GM18517 (cell line): ENCODE data around the gene MICA.
"Not testable (repeated sequence)": the region's sequence is repeated elsewhere in the genome, so short reads cannot be mapped to it uniquely, and the experiment has no call there.

Experiments
- ATAC-seq: cut with Tn5 transposase; IDR thresholded peaks from one replicate; pipeline ENCODE4 v1.9.1; 2021; ENCODE audit warnings: mild to moderate bottlenecking, moderate library complexity; ENCODE audit not compliant: unreplicated experiment

MICA gene

GRCh38 chr6:31405996-31406395, 2.6 kb downstream of the MICA start:
- ATAC-seq: no peak

DNA sequence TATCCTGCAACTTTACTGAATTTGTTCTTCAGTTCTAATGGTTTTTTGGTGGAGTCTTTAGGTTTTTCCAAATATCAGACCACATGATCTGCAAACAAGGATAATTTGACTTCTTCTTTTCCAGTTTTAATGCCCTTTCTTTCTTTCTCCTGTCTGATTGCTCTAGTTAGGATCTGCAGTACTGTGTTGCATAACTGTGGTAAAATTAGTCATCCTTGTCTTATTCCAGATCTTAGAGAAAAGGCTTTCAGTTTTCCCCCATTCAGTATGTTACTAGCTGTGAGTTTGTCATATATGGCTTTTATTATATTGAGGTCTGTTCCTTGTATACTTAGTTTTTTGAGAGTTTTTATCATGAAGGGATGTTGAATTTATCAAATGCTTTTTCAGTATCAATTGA, 4.3 kb downstream of the MICA start:
- no peak for ATAC-seq

GRCh38 chr6:31412506-31412905, 9.1 kb downstream of the MICA start:
- no peak for ATAC-seq

DNA sequence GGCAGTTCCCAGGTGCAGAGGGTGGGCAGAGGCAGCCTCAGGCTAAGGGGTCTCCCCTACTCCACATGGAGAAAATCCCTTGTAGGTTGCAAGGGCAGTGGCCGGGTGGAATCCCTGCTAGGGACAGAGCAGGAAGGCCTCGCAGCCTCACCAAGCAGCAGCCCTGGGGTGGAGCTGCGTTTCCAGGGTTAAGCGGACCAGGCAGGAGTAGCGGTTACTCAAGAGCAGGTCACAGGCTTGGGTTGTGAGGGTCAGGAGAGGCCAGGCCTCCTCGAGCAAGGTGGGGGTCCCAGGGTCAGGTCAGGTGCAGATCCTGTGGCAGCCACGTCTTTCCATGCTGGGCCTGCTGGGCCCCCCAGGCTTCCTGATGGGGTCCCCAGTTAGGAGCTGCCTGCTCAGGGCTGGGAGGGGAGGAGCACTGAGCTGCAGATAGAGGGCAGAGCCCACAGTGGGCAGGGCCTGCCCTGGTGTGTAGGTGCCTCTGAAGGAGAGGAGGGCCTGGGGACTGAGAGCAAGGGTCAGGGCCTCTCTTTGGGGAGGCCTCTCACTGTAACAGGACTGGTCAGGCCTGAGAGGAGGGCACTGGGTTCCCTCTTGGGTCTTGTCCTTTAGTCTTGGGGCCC, 10.9 kb downstream of the MICA start:
- not testable (repeated sequence) for ATAC-seq

DNA sequence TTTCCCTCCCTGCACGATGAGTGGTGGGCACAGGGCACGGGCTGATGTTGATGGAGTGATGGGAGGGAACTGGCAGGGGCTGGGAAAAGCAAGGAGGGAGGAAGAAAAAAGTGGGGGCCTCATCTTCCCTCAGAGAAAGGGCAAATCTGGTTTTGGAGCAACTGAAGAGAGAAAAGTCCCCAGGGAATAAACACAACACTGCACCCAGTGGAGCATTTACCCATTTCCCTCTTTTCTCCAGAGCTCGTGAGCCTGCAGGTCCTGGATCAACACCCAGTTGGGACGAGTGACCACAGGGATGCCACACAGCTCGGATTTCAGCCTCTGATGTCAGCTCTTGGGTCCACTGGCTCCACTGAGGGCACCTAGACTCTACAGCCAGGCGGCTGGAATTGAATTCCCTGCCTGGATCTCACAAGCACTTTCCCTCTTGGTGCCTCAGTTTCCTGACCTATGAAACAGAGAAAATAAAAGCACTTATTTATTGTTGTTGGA, 11.4 kb downstream of the MICA start:
- ATAC-seq: no peak

DNA sequence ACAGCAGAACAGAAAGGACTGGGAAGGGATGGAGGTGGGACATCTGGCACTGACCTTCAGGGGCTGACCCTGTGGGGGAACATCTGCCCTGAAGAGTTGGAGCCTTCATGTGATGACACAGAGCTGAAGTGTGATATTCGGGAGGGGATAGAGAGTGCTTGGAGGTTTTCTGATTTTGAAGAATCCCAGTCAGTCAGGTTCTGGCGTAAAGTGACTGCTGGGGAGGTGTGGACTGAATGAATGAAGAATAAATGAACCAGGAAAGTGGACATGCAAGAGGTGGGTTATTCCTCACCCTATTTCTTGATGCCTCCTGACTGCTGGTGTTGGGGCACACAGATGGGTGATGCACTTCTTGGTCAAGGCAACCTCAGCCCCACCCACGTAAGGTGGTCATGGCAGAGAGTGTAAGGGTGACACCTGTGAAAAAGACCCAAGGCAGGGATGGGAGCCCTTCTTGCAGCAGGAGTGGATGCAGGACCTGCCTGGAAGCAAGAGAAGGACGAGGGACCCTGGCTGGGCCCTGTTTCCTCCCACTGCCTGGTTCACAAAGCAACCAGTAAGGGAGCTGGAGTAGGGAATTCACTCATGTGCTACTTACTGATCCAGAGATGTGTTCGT, 13.1 kb downstream of the MICA start:
- ATAC-seq: no peak

- ATAC-seq: no peak
Measured at GRCh38 chr6:31418251-31418650, 14.9 kb downstream of the MICA start.

- no peak for ATAC-seq
Measured at GRCh38 chr6:31419842-31420241, 16.4 kb downstream of the MICA start.

DNA sequence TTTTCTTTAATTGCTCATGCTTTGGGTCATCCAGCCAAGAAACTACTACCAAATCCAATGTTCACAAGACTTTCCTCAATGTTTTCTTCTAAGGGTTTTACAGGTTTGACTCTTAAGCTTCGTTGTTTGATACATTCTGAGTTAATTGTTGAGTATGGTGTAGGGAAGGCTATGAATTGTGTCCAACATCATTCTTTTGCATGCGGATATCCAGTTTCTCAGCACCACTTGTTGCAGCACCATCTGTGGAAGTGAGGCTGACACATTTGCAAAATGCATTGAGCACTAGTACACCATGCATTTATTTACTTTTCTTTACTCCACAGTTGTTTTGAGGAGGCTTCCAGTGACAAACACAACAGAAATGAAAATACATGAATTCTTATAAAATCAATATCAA, 17.2 kb downstream of the MICA start:
- no peak for ATAC-seq

DNA sequence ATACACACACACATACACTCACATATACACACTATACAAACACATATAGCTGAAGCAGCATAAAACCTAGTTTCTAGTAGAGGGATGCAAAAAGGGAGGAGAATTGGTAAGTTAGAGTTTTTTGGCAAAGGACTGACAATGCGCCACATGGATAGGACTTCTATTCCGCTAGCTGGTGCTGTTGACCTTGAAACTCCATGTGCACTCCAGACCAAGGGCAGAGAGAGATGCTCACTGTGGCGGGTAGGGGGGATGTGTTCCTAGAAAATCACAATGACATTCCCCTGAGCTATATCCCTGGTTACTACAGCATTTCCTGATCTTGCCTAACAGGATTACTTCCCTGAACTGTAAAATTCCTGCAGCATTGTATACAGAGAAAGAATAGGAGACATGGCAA, 19.2 kb downstream of the MICA start:
- no peak for ATAC-seq

GRCh38 chr6:31423550-31423949, 20.2 kb downstream of the MICA start:
- ATAC-seq: no peak

DNA sequence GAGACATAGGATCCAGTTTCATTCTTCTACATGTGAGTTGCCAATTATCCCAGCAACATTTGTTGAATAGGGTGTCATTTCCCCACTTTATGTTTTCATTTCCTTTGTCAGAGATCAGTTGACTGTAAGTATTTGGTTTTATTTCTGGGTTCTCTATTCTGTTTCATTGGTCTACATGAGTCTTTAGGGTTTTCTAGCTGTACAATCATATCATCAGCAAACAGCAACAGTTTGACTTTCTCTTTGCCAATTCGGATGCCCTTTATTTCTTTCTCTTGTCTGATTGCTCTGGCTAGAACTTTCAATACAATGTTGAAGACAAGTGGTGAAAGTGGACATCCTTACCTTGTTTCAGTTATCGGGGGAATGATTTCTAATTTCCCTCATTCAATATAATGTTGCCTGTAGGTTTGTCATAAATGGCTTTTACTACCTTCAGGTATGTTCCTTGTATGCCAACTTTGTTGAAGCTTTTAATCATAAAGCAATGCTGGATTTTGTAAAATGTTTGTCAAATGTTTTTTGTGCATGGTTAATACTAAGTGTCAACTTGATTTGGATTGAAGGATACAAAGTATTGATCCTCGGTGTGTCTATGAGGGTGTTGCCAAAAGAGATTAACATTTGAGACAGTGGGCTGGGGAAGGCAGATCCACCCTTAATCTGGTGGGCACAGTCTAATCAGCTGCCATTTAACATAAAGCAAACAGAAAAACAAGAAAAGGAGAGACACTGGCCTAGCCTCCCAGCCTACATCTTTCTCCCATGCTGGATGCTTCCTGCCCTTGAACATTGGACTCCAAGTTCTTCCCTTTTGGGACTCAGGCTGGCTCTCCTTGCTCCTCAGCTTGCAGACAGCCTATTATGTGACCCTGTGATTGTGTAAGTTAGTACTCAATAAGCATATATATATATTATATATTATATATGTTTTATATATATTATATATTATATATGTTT, 23.3 kb downstream of the MICA start:
- no peak for ATAC-seq

DNA sequence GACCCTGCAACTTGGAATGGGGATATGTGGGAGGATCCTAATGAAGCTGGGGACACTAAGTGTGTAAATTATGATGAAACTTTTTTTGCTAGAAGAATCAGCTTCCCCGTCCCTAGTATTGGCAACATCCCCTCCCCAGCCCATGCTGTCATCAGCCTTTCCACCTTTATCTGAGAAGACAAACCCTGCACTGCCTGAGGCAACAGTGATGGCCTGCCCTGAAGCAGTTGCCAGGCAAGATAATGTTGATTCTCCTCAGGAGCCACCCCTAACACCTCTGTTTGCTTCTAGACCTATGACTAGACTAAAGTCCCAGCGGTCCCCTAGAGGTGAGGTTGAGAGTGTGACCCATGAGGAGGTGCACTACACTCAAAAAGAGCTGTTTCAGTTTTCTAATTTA, 27.1 kb downstream of the MICA start:
- ATAC-seq: no peak

GRCh38 chr6:31435051-31435450, 31.7 kb downstream of the MICA start:
- not testable (repeated sequence) for ATAC-seq

DNA sequence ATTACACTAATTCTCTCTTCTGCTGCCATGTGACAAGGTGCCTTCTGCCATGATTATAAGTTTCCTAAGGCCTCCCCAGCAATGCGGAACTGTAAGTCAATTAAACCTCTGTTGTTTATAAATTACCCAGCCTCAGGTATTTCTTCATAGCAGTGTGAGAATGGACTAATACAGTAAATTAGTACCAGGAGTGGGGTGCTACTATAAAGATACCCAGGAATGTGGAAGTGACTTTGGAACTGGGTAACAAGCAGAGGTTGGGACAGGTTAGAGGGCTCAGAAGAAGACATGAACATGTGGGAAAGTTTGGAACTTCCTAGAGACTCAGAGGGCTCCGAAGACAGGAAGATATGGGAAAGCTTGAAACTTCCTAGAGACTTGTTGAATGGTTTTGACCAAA, 34.8 kb downstream of the MICA start:
- no peak for ATAC-seq

DNA sequence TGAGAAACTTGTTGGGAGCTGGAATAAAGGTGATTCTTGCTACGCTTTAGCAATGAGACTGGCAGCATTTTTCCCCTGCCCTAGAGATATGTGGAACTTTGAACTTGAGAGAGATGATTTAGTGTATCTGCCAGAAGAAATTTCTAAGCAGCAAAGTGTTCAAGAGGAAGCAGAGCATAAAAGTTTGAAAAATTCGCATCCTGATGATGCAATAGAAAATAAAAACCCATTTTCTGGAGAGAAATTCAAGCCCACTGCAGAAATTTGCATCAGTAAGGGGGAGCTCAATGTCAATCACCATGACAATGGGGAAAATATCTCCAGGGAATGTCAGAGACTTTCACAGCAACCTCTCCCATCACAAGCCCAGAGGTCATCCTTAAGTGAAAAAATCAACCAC, 35.3 kb downstream of the MICA start:
- no peak for ATAC-seq

DNA sequence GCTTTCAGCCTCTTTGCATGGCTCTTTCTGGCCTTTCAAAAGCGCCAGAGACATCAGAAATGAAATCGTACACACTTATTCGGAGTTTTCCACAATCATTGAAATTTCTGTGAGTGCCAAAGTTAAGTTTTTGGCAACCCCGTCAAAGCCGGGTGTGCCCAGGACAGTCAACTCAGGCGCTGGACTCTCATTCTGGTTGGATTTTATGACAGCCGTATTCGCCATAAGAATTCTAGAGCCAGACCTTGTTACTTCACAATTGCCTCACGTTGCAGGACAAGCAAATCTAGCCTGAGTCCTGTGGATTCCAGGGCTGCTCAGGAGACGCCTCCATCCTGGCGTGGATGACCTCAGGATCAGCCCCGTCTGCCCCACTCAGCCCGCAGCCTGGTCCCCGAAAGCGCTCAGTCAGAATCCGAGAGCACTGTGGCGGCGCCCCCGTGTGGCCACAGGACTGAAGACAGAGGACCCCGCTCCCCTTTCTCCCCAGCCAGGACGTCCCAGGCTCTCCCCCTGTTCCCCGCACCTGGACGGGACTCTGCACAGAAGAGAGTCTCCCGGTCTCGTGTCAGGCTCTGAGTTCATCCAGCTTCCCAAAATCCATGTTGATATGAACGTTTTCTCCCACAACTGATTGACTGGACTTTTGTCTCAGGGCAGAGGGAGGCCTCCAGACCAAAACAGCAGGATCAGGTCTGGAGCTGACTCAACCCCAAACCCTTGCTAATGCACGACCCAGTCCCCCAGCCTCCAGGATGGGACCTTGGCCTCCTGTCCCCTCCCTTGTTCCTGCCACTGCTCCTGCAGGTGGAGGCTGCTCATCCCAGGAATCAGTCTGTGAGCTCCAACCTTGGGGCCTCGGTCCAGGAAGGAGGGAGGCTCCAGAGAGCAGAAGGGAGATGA, 38.2 kb downstream of the MICA start:
- no peak for ATAC-seq

DNA sequence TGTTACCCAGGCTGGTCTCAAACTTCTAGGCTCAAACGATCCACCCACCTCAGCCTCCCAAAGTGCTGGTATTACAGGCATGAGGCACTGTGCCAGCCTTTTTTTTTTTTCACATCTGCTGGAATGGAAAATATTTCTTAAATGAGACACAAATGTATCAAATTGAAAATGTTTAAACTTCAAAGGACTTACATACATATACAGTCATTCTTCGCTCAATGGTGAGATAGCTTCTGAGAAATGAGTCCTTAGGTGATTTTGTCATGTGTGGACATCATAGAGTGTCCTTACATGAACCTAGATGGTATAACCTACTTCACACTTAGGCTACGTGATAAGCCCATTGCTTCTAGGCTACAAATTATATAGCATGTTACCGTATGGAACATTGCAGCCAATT, 43.1 kb downstream of the MICA start:
- ATAC-seq: no peak

- ATAC-seq: not testable (repeated sequence)
Measured at GRCh38 chr6:31446999-31447789, 43.8 kb downstream of the MICA start.

DNA sequence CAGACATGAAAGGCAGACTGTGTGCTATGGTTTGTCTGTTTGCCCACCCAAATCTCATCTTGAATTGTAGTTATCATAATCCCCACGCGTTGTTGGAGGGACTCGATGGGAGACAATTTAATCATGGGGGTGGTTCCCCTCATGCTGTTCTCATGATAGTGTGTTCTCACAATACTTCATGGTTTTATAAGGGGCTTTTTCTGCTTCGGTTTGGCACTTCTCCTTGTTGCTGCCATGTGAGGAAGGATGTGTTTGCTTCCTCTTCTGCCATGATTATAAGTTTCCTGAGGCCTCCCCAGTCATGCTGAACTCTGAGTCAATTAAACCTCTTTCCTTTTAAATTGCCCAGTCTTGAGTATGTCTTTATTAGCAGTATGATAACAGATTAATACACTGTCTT, 47.4 kb downstream of the MICA start:
- ATAC-seq: no peak
